Epidermal melanocyte (primary cell): ENCODE data around the gene LRIG2.
"Not testable (repeated sequence)": the region's sequence is repeated elsewhere in the genome, so short reads cannot be mapped to it uniquely, and the experiment has no call there.

Source experiments
- DNase-seq: peaks from one replicate; pipeline ENCODE4 v3.0.0; 2011; ENCODE audit warnings: low spot score; ENCODE audit not compliant: insufficient read length

Gene LRIG2

GRCh38 chr1:113158743-113159142 lies 85.7 kb downstream of the LRIG2 start:
- not testable (repeated sequence) for DNase-seq

GRCh38 chr1:113166473-113166872 lies 93.5 kb downstream of the LRIG2 start:
- no peak for DNase-seq

GRCh38 chr1:113168946-113169345 lies 95.9 kb downstream of the LRIG2 start:
- DNase-seq = no peak

- DNase-seq = no peak
These were observed 96.6 kb downstream of the LRIG2 start for GRCh38 chr1:113169591-113169990.

- no peak for DNase-seq
These were observed 97.5 kb downstream of the LRIG2 start for GRCh38 chr1:113170519-113170918.

DNA sequence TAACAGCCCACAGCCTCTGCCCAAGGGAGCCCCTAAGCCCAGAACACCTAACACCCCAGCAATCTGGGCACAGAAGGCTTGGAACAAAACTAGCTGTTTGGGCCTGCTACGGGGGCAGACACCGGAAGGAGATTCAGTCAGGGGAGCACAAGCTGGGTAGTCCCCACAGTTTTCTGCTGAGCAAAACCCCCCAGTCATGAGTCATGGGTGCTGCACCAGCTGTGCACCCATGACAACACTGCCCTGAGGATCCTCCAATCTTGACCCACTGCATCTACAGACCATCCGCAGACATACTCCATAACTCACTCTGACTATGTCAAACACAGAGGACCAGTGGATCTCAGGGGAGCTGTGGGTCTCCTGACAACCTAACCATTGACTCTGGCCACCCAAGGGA lies 105.1 kb downstream of the LRIG2 start:
- DNase-seq = no peak

GRCh38 chr1:113178522-113178921 lies 105.5 kb downstream of the LRIG2 start:
- no peak for DNase-seq
